H1 (cell line): ENCODE measurements around the gene AHNAK2. TPM values are rescaled to one million over a fixed set of nuclear protein-coding genes. Genes with fewer than 3 reads are reported as not detected.

Experiments
- CTCF ChIA-PET: fragments of 300-600 bp; sonication (Branson Sonifier 250); formaldehyde crosslinking; loops from one replicate; lab custom pipeline; 2021; ENCODE audit not compliant: partially characterized antibody; lab: Charles Lee
- POLR2A ChIA-PET: fragments of 300-600 bp; sonication (Branson Sonifier 250); formaldehyde crosslinking; loops from one replicate; lab custom pipeline; 2021; ENCODE audit warnings: inconsistent platforms; ENCODE audit not compliant: partially characterized antibody; lab: Charles Lee
- DNase-seq, 2 experiments: peaks; one replicate each; pipeline versions ENCODE4 v3.0.0 to v3.0.0-alpha.2; 2010 to 2022; ENCODE audit warnings: low spot score in 2 of 2, low read depth in 1 of 2, mixed read lengths in 1 of 2
- FAIRE-seq: peaks from 2 replicates; lab custom pipeline; 2011; peaks lifted over from hg19 to GRCh38; lab: Jason Lieb, UNC
- H2AFZ ChIP-seq: 2 replicates; pipeline ENCODE4 v1.8.1; 2012; ENCODE audit warnings: low read length, inconsistent platforms
- H2AK5ac ChIP-seq: 2 replicates; pipeline ENCODE4 v1.6.1; 2013; ENCODE audit warnings: low read depth, low read length
- H2BK120ac ChIP-seq: replicated peaks from 2 replicates; pipeline ENCODE3; 2013; ENCODE audit warnings: low read depth, low read length, inconsistent platforms
- H2BK12ac ChIP-seq: 2 replicates; pipeline ENCODE4 v1.6.1; 2013; ENCODE audit warnings: low read depth, low read length
- H2BK15ac ChIP-seq: 2 replicates; pipeline ENCODE4 v1.6.1; 2013; ENCODE audit warnings: low read length
- H2BK20ac ChIP-seq: 2 replicates; pipeline ENCODE4 v1.6.1; 2013; ENCODE audit warnings: low read length
- H2BK5ac ChIP-seq: 2 replicates; pipeline ENCODE4 v1.6.1; 2013; ENCODE audit warnings: low read depth, low read length
- H3K14ac ChIP-seq: 2 replicates; pipeline ENCODE4 v1.6.1; 2013; ENCODE audit warnings: inconsistent platforms; ENCODE audit not compliant: insufficient read length
- H3K18ac ChIP-seq: 2 replicates; pipeline ENCODE4 v1.6.1; 2013; ENCODE audit warnings: low read length; ENCODE audit errors: extremely low read depth
- H3K23ac ChIP-seq: 2 replicates; pipeline ENCODE4 v1.6.1; 2013; ENCODE audit warnings: inconsistent platforms; ENCODE audit not compliant: insufficient read length
- H3K23me2 ChIP-seq: 2 replicates; pipeline ENCODE4 v1.6.1; 2013; ENCODE audit warnings: low read depth, low read length
- H3K27ac ChIP-seq: 2 replicates; pipeline ENCODE4 v1.6.1; 2011; ENCODE audit warnings: low read depth, low read length, inconsistent platforms
- H3K27me3 ChIP-seq, 4 experiments: replicated peaks in 1 of 4; 1 replicate in 1 of 4; 2 replicates in 3 of 4; pipeline versions ENCODE4 v1.6.1 to v1.8.1; 2011 to 2013; ENCODE audit warnings: low read length in 3 of 4, mild to moderate bottlenecking in 3 of 4, inconsistent platforms in 2 of 4, mixed read lengths in 2 of 4, moderate library complexity in 1 of 4; ENCODE audit not compliant: control insufficient read depth in 3 of 4, insufficient read depth in 3 of 4; ENCODE audit errors: extremely low read depth in 1 of 4
- H3K36me3 ChIP-seq, 4 experiments: 2 replicates each; pipeline versions ENCODE4 v1.6.1 to v1.8.1; 2011 to 2013; ENCODE audit warnings: mild to moderate bottlenecking in 4 of 4, low read length in 3 of 4, moderate library complexity in 2 of 4, control low read depth in 1 of 4, inconsistent platforms in 1 of 4; ENCODE audit not compliant: insufficient read depth in 4 of 4, control insufficient read depth in 2 of 4
- H3K4ac ChIP-seq: replicated peaks from 2 replicates; pipeline ENCODE3; 2013; ENCODE audit warnings: low read length, low read depth, mixed read lengths, inconsistent platforms; ENCODE audit not compliant: insufficient read length
- H3K4me1 ChIP-seq, 4 experiments: replicated peaks in 1 of 4; 1 replicate in 1 of 4; 2 replicates in 3 of 4; pipeline versions ENCODE4 v1.6.1 to v1.8.1; 2011 to 2013; ENCODE audit warnings: low read length in 3 of 4, inconsistent platforms in 2 of 4, mixed read lengths in 1 of 4; ENCODE audit not compliant: insufficient read depth in 4 of 4, control insufficient read depth in 3 of 4
- H3K4me2 ChIP-seq, 2 experiments: 2 replicates each; pipeline versions ENCODE4 v1.6.1 to v1.8.1; 2011 to 2013; ENCODE audit warnings: low read depth in 2 of 2, low read length in 2 of 2, control low read depth in 1 of 2, inconsistent platforms in 1 of 2, mild to moderate bottlenecking in 1 of 2; ENCODE audit not compliant: insufficient read depth in 1 of 2
- H3K4me3 ChIP-seq, 4 experiments: fragments of 200-600, 300-600 bp in 1 of 4; sonication (generic), shearing (Covaris generic), sonication (Bioruptor Twin) in 1 of 4; 2 replicates each; pipeline versions ENCODE4 v1.5.1 to v1.8.1; 2011 to 2016; ENCODE audit warnings: low read length in 4 of 4, low read depth in 3 of 4, control low read depth in 2 of 4, inconsistent platforms in 2 of 4, mild to moderate bottlenecking in 2 of 4, mixed read lengths in 1 of 4, moderate library complexity in 1 of 4; ENCODE audit not compliant: insufficient read depth in 2 of 4; ENCODE audit errors: extremely low read depth in 1 of 4
- H3K56ac ChIP-seq: replicated peaks from 2 replicates; pipeline ENCODE3; 2013; ENCODE audit warnings: low read depth, mild to moderate bottlenecking, mixed read lengths, low read length, inconsistent platforms; ENCODE audit not compliant: insufficient read length
- H3K79me1 ChIP-seq: 2 replicates; pipeline ENCODE4 v1.6.1; 2013; ENCODE audit warnings: low read depth, low read length, control low read depth
- H3K79me2 ChIP-seq, 2 experiments: 2 replicates each; pipeline versions ENCODE4 v1.6.1 to v1.8.1; 2012 to 2013; ENCODE audit warnings: low read length in 2 of 2, mild to moderate bottlenecking in 2 of 2, inconsistent platforms in 1 of 2; ENCODE audit not compliant: insufficient read depth in 2 of 2, control insufficient read depth in 1 of 2
- H3K9ac ChIP-seq, 4 experiments: replicated peaks in 1 of 4; 1 replicate in 1 of 4; 2 replicates in 3 of 4; pipeline versions ENCODE4 v1.6.1 to v1.8.1; 2011 to 2013; ENCODE audit warnings: low read depth in 3 of 4, low read length in 3 of 4, control low read depth in 2 of 4, mild to moderate bottlenecking in 2 of 4, moderate library complexity in 2 of 4, inconsistent platforms in 1 of 4; ENCODE audit errors: extremely low read depth in 1 of 4
- H3K9me3 ChIP-seq, 2 experiments: 2 replicates each; pipeline versions ENCODE4 v1.6.1 to v1.8.1; 2012 to 2013; ENCODE audit warnings: mild to moderate bottlenecking in 2 of 2, moderate library complexity in 2 of 2, control low read depth in 1 of 2, inconsistent platforms in 1 of 2, low read depth in 1 of 2, low read length in 1 of 2, mixed read lengths in 1 of 2; ENCODE audit not compliant: insufficient read depth in 2 of 2
- H4K20me1 ChIP-seq, 2 experiments: replicated peaks in 1 of 2; 2 replicates each; pipeline versions ENCODE3 to v1.8.1; 2011 to 2013; ENCODE audit warnings: inconsistent platforms in 2 of 2, low read length in 2 of 2, mild to moderate bottlenecking in 1 of 2; ENCODE audit not compliant: insufficient read depth in 2 of 2, control insufficient read depth in 1 of 2
- H4K5ac ChIP-seq: 2 replicates; pipeline ENCODE4 v1.6.1; 2013; ENCODE audit warnings: low read length, low read depth, mixed read lengths, inconsistent platforms; ENCODE audit not compliant: insufficient read length
- H4K8ac ChIP-seq: 2 replicates; pipeline ENCODE4 v1.8.0; 2013; ENCODE audit warnings: mild to moderate bottlenecking, moderate library complexity, low read length, inconsistent platforms; ENCODE audit not compliant: insufficient read depth; ENCODE audit errors: extremely low read depth
- H4K91ac ChIP-seq: replicated peaks from 2 replicates; pipeline ENCODE3; 2013; ENCODE audit warnings: low read length, mixed read lengths, inconsistent platforms; ENCODE audit not compliant: insufficient read length
- CEBPB ChIP-seq: IDR thresholded peaks from 2 replicates; pipeline ENCODE4 v1.6.1; 2012; ENCODE audit warnings: low read depth, low read length
- CTBP2 ChIP-seq: IDR thresholded peaks from 2 replicates; pipeline ENCODE4 v1.7.0; 2011; ENCODE audit warnings: borderline replicate concordance, mild to moderate bottlenecking, moderate library complexity, mixed read lengths, low read length; ENCODE audit not compliant: insufficient read depth, insufficient read length
- EGR1 ChIP-seq: IDR thresholded peaks from 2 replicates; pipeline ENCODE4 v1.6.1; 2011; ENCODE audit warnings: low read depth, low read length, borderline replicate concordance
- EP300 ChIP-seq, 2 experiments: IDR thresholded peaks; 1 replicate in 1 of 2; 2 replicates in 1 of 2; pipeline ENCODE4 v1.6.1; 2011 to 2012; ENCODE audit warnings: low read depth in 2 of 2, low read length in 2 of 2, mild to moderate bottlenecking in 2 of 2, borderline replicate concordance in 1 of 2, inconsistent platforms in 1 of 2, moderate library complexity in 1 of 2
- HDAC6 ChIP-seq: IDR thresholded peaks from one replicate; pipeline ENCODE4 v1.7.1; 2012; ENCODE audit warnings: low read depth, mild to moderate bottlenecking, inconsistent platforms, low read length, moderate library complexity
- JUN ChIP-seq: IDR thresholded peaks from 2 replicates; pipeline ENCODE4 v1.6.1; 2011; ENCODE audit warnings: low read depth, mild to moderate bottlenecking, improper control_type of control experiment, low read length
- NANOG ChIP-seq: IDR thresholded peaks from 2 replicates; pipeline ENCODE4 v1.6.1; 2011; ENCODE audit warnings: low read length, low read depth, mild to moderate bottlenecking, inconsistent platforms; ENCODE audit not compliant: insufficient read depth, poor library complexity, severe bottlenecking
- POU5F1 ChIP-seq: IDR thresholded peaks from 2 replicates; pipeline ENCODE4 v1.6.1; 2011; ENCODE audit warnings: low read depth, mild to moderate bottlenecking, low read length, moderate library complexity
- RBBP5 ChIP-seq: IDR thresholded peaks from 2 replicates; pipeline ENCODE4 v1.7.1; 2012; ENCODE audit warnings: low read depth, mild to moderate bottlenecking, inconsistent platforms, low read length, moderate library complexity, borderline replicate concordance
- SIX5 ChIP-seq: IDR thresholded peaks from 2 replicates; pipeline ENCODE4 v1.6.1; 2011; ENCODE audit warnings: mild to moderate bottlenecking, low read depth, low read length
- YY1 ChIP-seq: IDR thresholded peaks from 2 replicates; pipeline ENCODE4 v1.6.1; 2011; ENCODE audit warnings: low read depth, mild to moderate bottlenecking, low read length
- WGBS, 2 experiments: shearing (Covaris generic) in 1 of 2; methylation state at CpG; one replicate each; pipeline versions ENCODE4 v1.1.6 to v1.1.7; 2013 to 2015; ENCODE audit warnings: low lambda C conversion rate in 2 of 2, mixed read lengths in 2 of 2, inconsistent platforms in 1 of 2, low coverage in 1 of 2, missing lambda C conversion rate in 1 of 2; ENCODE audit not compliant: insufficient replicate concordance in 2 of 2, insufficient coverage in 1 of 2, insufficient read length in 1 of 2; ENCODE audit errors: extremely low coverage in 1 of 2, missing lambda C conversion rate in 1 of 2; 5-methylcytosine and 5-hydroxymethylcytosine counted together
- polyA plus RNA-seq, 7 experiments: library from polyadenylated mRNA; depleted of rRNA in 3 of 7; stranded (reverse) in 5 of 7; unstranded in 2 of 7; fragments of >200 nt in 5 of 7; fragments of 200-250 nt in 2 of 7; gene quantifications; 1 replicate in 5 of 7; 2 replicates in 1 of 7; 4 replicates in 1 of 7; pipeline versions ENCODE4 v1.2.1 to v1.2.3, GENCODE V29; 2011 to 2013; ENCODE audit warnings: missing spikeins in 2 of 7, mixed read lengths in 2 of 7
- total RNA-seq: library from RNA; stranded (reverse); fragmentation: NEBNext Ultra II Directional; extraction: Animal tissue kit (Norgen Biotek cat#: 25700); gene quantifications from 2 replicates; pipeline ENCODE4 v1.2.1, GENCODE V29; 2021
- TF ChIP-seq, protein P1 (sequence below): IDR thresholded peaks from 2 replicates; pipeline ENCODE4 v1.6.1; 2012; ENCODE audit warnings: inconsistent platforms

AHNAK2 gene
- total and polyA plus RNA-seq, 2 of the 8 experiments (the other 6 are each of a cell fraction or from before 2014, with no cell fraction given): 0.95 to 2.0 TPM

DNA sequence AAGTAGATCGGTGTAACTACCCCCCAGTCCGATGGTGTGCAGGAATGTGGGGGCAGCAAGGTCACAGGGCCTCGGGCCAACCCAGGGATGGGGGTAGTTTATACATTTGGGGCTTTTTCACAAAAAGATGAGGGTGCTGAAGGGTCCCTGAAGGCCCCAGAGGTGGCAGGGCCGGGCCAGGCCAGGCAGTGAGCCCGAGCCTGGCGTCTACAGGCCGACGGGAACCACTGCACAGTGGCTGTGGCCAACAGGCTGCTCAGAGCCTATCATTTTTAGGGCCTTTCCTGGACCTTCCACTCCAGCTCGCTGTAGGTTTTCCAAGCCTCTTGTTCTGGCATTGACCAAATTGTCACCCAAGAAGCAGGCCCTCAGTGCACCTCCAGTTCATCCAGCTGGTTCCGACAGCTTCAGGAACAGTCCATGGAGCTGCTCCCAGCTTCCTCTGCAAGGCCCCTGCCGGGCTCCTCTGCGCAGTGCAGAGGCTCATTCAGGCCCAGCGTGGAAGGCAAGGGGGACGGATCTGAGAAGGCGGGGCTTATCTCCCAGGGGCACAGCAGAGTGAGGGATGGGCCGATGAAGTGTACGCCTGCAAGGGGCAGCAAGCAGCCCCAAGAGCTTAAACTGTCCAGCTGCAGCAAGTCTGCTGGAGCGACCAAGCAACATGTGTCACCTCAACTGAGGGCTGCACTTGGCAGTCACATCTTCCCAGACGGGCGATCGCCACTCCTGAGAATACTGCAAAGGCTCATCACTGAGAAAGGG lies 28.8 kb upstream of the AHNAK2 start:
- H3K9me3 ChIP-seq: no peaks in the 10 kb centered on the region
- H3K23me2 ChIP-seq: no peaks in the 10 kb centered on the region
- peaks cover 0 to 2% (median 0%) of the 10 kb centered on the region in 4 experiments; a peak in 1 of 7 replicates for H3K4me1 ChIP-seq
- H2BK5ac ChIP-seq: no peak overlapping the region
- H2BK12ac ChIP-seq: no peak overlapping the region
- no peak overlapping the region; the same call in 1 of the 2 replicates for H4K8ac ChIP-seq
- H3K79me2 ChIP-seq: peaks cover 3 to 19% of the 10 kb centered on the region in 2 experiments; a peak in 3 of 4 replicates
- H3K56ac ChIP-seq: no peak overlapping the region
- FAIRE-seq (no peak), DNase-seq (no peak)
- ChIA-PET CTCF (interaction anchor here (1.2 to 2.0 kb wide), 3 partner anchors 11 to 39 kb away, joined by 4 to 5 read pairs (median 4); no protein-coding TSS in a partner anchor), POLR2A (interaction anchor here (1.0 to 2.7 kb wide), 6 partner anchors 9 to 21 kb away, joined by 3 to 10 read pairs (median 5); partner anchors contain the start of genes CDCA4 and CLBA1)
- no peak overlapping the region for H3K27ac ChIP-seq
- H3K27me3 ChIP-seq: no peaks in the 10 kb centered on the region
- no peak overlapping the region for H2AK5ac ChIP-seq
- H3K14ac ChIP-seq: no peak overlapping the region
- no peak overlapping the region for H4K5ac ChIP-seq
- H2BK120ac ChIP-seq: no peak overlapping the region
- H3K4ac ChIP-seq: no peak overlapping the region
- WGBS, 2 experiments: 93% methylated on average over 21 of the region's 21 CpGs; no CpG with 5 or more reads in 1 of the 2 experiments
- H3K23ac ChIP-seq: no peak overlapping the region
- H4K20me1 ChIP-seq: peaks cover 18 to 33% of the 10 kb centered on the region in 2 experiments
- no peak overlapping the region for H2AFZ ChIP-seq
- no peak overlapping the region for H4K91ac ChIP-seq
- no peak overlapping the region for H2BK20ac ChIP-seq
- H3K9ac ChIP-seq: no peak overlapping the region
- H3K4me2 ChIP-seq: no peak overlapping the region
- H3K18ac ChIP-seq: no peak overlapping the region
- H3K36me3 ChIP-seq: peaks cover 12 to 35% (median 25%) of the 10 kb centered on the region in 4 experiments; a peak in 7 of 8 replicates
- no peak overlapping the region for H3K4me3 ChIP-seq
- peaks cover 3% of the 10 kb centered on the region; the same call in 1 of the 2 replicates for H3K79me1 ChIP-seq
- H2BK15ac ChIP-seq: no peak overlapping the region
- TF ChIP-seq YY1: no peak
- no peak for TF ChIP-seq RBBP5
- no peak for TF ChIP-seq POU5F1
- no peak for TF ChIP-seq EGR1
- TF ChIP-seq, protein P1, sequence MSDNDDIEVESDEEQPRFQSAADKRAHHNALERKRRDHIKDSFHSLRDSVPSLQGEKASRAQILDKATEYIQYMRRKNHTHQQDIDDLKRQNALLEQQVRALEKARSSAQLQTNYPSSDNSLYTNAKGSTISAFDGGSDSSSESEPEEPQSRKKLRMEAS: no peak
- TF ChIP-seq SIX5: no peak
- no peak for TF ChIP-seq HDAC6
- no peak for TF ChIP-seq NANOG
- TF ChIP-seq CTBP2: no peak
- no peak for TF ChIP-seq JUN
- TF ChIP-seq EP300 (IDR thresholded peaks at IDR 0.05; ENCODE audit: borderline replicate concordance in 1 of 2, low read depth in 2 of 2, low read length in 2 of 2): no peak
- TF ChIP-seq CEBPB: no peak
